Mucosa of descending colon (tissue), 3 donors: ENCODE results near the gene ZNF430. TPM values are rescaled to one million over a fixed set of nuclear protein-coding genes. Genes with fewer than 3 reads are reported as not detected.

Experiments
- ATAC-seq: fragments of 200-7000 bp; cut with Tn5 transposase; one replicate; pipeline ENCODE4 v1.9.1; 2020; ENCODE audit warnings: mild to moderate bottlenecking, moderate library complexity
- DNase-seq, 3 donors: peaks; one replicate each; pipeline ENCODE4 v3.0.0-alpha.2; 2020
- H3K36me3 ChIP-seq: fragments of 200-600 bp; one replicate; pipeline ENCODE4 v1.8.0; 2021; ENCODE audit warnings: low read depth, mild to moderate bottlenecking
- H3K4me1 ChIP-seq: fragments of 200-600 bp; one replicate; pipeline ENCODE4 v1.8.0; 2021; ENCODE audit warnings: low read depth, mild to moderate bottlenecking
- H3K4me3 ChIP-seq: fragments of 200-600 bp; one replicate; pipeline ENCODE4 v1.8.0; 2021; ENCODE audit warnings: mild to moderate bottlenecking
- H3K9me3 ChIP-seq: fragments of 200-600 bp; one replicate; pipeline ENCODE4 v1.8.0; 2021; ENCODE audit warnings: mild to moderate bottlenecking
- CTCF ChIP-seq: fragments of 200-600 bp; IDR thresholded peaks from one replicate; pipeline ENCODE4 v1.8.0; 2022; ENCODE audit warnings: antibody characterized with exemption, mild to moderate bottlenecking
- intact Hi-C, 2 donors: fragments of 100-400 bp; cut with DNase I in 1 of 2; cut with micrococcal nuclease in 1 of 2; formaldehyde crosslinking; loops; one replicate each; pipeline versions ENCODE4 v1.11.0 to v1.11.1; 2022; cut with DNase I, micrococcal nuclease
- total RNA-seq, 3 donors: library from RNA; stranded (reverse); fragmentation: NEBNext Ultra II Directional in 2 of 3; extraction: Animal tissue kit (Norgen Biotek cat#: 25700) in 2 of 3; gene quantifications; one replicate each; pipeline versions ENCODE4 v1.2.1 to v1.2.4, GENCODE V29; 2021 to 2023
- donor health status: DM: no; HTN: no; CAD: no; lungs with moderate emphysema.
- donor health status: DM: no; HTN: no; CAD: no.
- donor health status: DM: no; HTN: yes; CAD: no.

The ZNF430 gene
- total RNA-seq, 3 donors from 2014 or later, result 9.7 to 13.1 (median 12.5) TPM

- H3K4me3 ChIP-seq, result no peak overlapping the region
- no peaks in the 10 kb centered on the region for H3K36me3 ChIP-seq
- intact Hi-C loops, result no loop called here
- H3K4me1 ChIP-seq, result no peaks in the 10 kb centered on the region
- no peaks in the 10 kb centered on the region for H3K9me3 ChIP-seq
- no peak for DNase-seq
- ATAC-seq, result no peak
- TF ChIP-seq CTCF, result no peak
Measured at GRCh38 chr19:21098291-21098690, 77.8 kb downstream of the ZNF430 start.

GRCh38 chr19:21101521-21102242 lies 81.2 kb downstream of the ZNF430 start:
- intact Hi-C loops, result no loop called here
- no peak for DNase-seq
- no peak for ATAC-seq

GRCh38 chr19:21109116-21109515 lies 88.7 kb downstream of the ZNF430 start:
- Histone ChIP-seq H3K4me1 (no peaks in the 10 kb centered on the region), H3K9me3 (peaks cover 14% of the 10 kb centered on the region), H3K4me3 (no peak overlapping the region), H3K36me3 (no peaks in the 10 kb centered on the region)
- intact Hi-C loops, result no loop called here
- DNase-seq (no peak), ATAC-seq (no peak)
- no peak for TF ChIP-seq CTCF

More at GRCh38 chr19:21101521-21102242, 81.2 kb downstream of the ZNF430 start:
- H3K4me1 ChIP-seq, result no peaks in the 10 kb centered on the region
- TF ChIP-seq CTCF, result no peak
- H3K4me3 ChIP-seq, result no peak overlapping the region
- no peaks in the 10 kb centered on the region for H3K9me3 ChIP-seq
- H3K36me3 ChIP-seq, result no peaks in the 10 kb centered on the region

Other genes with a start within 250 kb of the ZNF430 start
- gene ZNF66, start 244.4 kb upstream of the ZNF430 start, total RNA-seq, result 1 to 10 TPM; 5.1 to 6.2 (median 5.7) TPM
- gene ZNF85, start 97.4 kb upstream of the ZNF430 start, total RNA-seq, result 1 to 10 TPM; 2.9 to 4.6 (median 4.2) TPM
- 10 to 100 TPM in 1 of 3 donors, 1 to 10 TPM in 2; 4.5 to 10.2 (median 7.3) TPM for gene ZNF714, start 61.5 kb downstream of the ZNF430 start, total RNA-seq
- gene ZNF431, start 121.4 kb downstream of the ZNF430 start, total RNA-seq, result 10 to 100 TPM in 2 of 3 donors, 1 to 10 TPM in 1; 8.6 to 13.8 (median 11.6) TPM